Mammary epithelial cell (primary cell): ENCODE measurements around the gene PKIG.

Experiments used
- CTCF ChIP-seq, 2 donors: IDR thresholded peaks in 1 of 2; conservative IDR thresholded peaks in 1 of 2; 2 replicates each; pipeline ENCODE4 v1.5.1; 2011 to 2012; ENCODE audit warnings: inconsistent platforms in 2 of 2, low read length in 2 of 2, mild to moderate bottlenecking in 2 of 2, control low read depth in 1 of 2, low read depth in 1 of 2; ENCODE audit not compliant: insufficient read depth in 1 of 2; ENCODE audit errors: extremely low read depth in 1 of 2
- EZH2 ChIP-seq: IDR thresholded peaks from 2 replicates; pipeline ENCODE4 v1.6.1; 2012; ENCODE audit warnings: low read length, inconsistent platforms, borderline replicate concordance

GRCh38 chr20:44593751-44594150 is 11.4 kb downstream of the PKIG start:
- no peak for TF ChIP-seq CTCF (conservative IDR thresholded peaks at IDR 0.05 in 1 of 2, IDR thresholded peaks at IDR 0.05 in 1 of 2; ENCODE audit: extremely low read depth in 1 of 2, insufficient read depth in 1 of 2, low read depth in 1 of 2, low read length in 2 of 2)
- TF ChIP-seq EZH2 = no peak
